SU-DHL-6 (cell line): ENCODE measurements around the gene OR2W3.
"Not testable (repeated sequence)": the region's sequence is repeated elsewhere in the genome, so short reads cannot be mapped to it uniquely, and the experiment has no call there.

Experiments used
- H2AFZ ChIP-seq: fragments of 200-600 bp; sonication (generic); 2 replicates; pipeline ENCODE4 v1.6.1; 2014; ENCODE audit warnings: low read depth, mild to moderate bottlenecking, moderate library complexity, mixed read lengths, antibody characterized with exemption, low read length; ENCODE audit not compliant: severe bottlenecking
- H3F3A ChIP-seq: fragments of 200-600 bp; shearing (Covaris generic); 2 replicates; pipeline ENCODE4 v1.6.0; 2016; ENCODE audit warnings: antibody characterized with exemption, mild to moderate bottlenecking; ENCODE audit not compliant: insufficient read depth
- H3K27ac ChIP-seq: fragments of 200-600 bp; sonication (generic); 2 replicates; pipeline ENCODE4 v1.5.1; 2016; ENCODE audit warnings: low read depth, mild to moderate bottlenecking, low read length, moderate library complexity, mixed read lengths
- H3K27me3 ChIP-seq: fragments of 200-600 bp; sonication (generic), shearing (Covaris generic); 2 replicates; pipeline ENCODE4 v1.6.0; 2014; ENCODE audit warnings: mild to moderate bottlenecking, low read length
- H3K36me3 ChIP-seq: fragments of 200-600 bp; sonication (generic); 2 replicates; pipeline ENCODE4 v1.6.1; 2014; ENCODE audit warnings: mild to moderate bottlenecking, low read length, mixed read lengths
- H3K4me2 ChIP-seq: fragments of 300-600, 200-600 bp; shearing (Covaris generic), sonication (generic); 2 replicates; pipeline ENCODE4 v1.6.0; 2014; ENCODE audit warnings: low read length, low read depth, mild to moderate bottlenecking; ENCODE audit not compliant: poor library complexity, severe bottlenecking
- H3K4me3 ChIP-seq: fragments of 200-600 bp; sonication (generic); 2 replicates; pipeline ENCODE4 v1.5.1; 2014; ENCODE audit warnings: antibody characterized with exemption, low read length, mild to moderate bottlenecking, mixed read lengths; ENCODE audit not compliant: insufficient read depth, poor library complexity, severe bottlenecking
- H3K79me2 ChIP-seq: fragments of 200-600 bp; sonication (generic); 2 replicates; pipeline ENCODE4 v1.6.1; 2014; ENCODE audit warnings: mild to moderate bottlenecking, low read length, moderate library complexity; ENCODE audit not compliant: insufficient read depth
- H3K9ac ChIP-seq: fragments of 200-600 bp; sonication (generic); 2 replicates; pipeline ENCODE4 v1.7.0; 2014; ENCODE audit warnings: mild to moderate bottlenecking, low read length
- H3K9me2 ChIP-seq: fragments of 200-600 bp; sonication (generic); replicated peaks from 2 replicates; pipeline ENCODE4 v1.6.1; 2014; ENCODE audit warnings: low read length; ENCODE audit not compliant: insufficient read depth
- H3K9me3 ChIP-seq: fragments of 200-600 bp; sonication (generic); 2 replicates; pipeline ENCODE4 v1.6.1; 2014; ENCODE audit warnings: low read length, mixed read lengths; ENCODE audit not compliant: insufficient read depth
- H4K20me1 ChIP-seq: fragments of 200-600 bp; sonication (generic); 2 replicates; pipeline ENCODE4 v1.6.1; 2014; ENCODE audit warnings: low read depth, mild to moderate bottlenecking, antibody characterized with exemption, low read length, moderate library complexity, mixed read lengths
- CTCF ChIP-seq: fragments of 200-600 bp; sonication (generic); IDR thresholded peaks from one replicate; pipeline ENCODE4 v1.5.1; 2017; ENCODE audit warnings: antibody characterized with exemption, mild to moderate bottlenecking, low read length, moderate library complexity; ENCODE audit not compliant: insufficient read depth, poor library complexity, severe bottlenecking
- EZH2phosphoT487 ChIP-seq: fragments of 200-600 bp; sonication (generic), shearing (Covaris generic); conservative IDR thresholded peaks from 2 replicates; pipeline ENCODE4 v1.6.1; 2018; ENCODE audit warnings: mild to moderate bottlenecking, antibody characterized with exemption, low read length, moderate library complexity, mixed read lengths

OR2W3 gene

GRCh38 chr1:247936965-247937734, 41.8 kb downstream of the OR2W3 start:
- H3K9me3 ChIP-seq, H4K20me1 ChIP-seq, H3K9ac ChIP-seq, H3K79me2 ChIP-seq, H3K36me3 ChIP-seq, H3F3A ChIP-seq, H3K4me3 ChIP-seq, H3K27ac ChIP-seq, H2AFZ ChIP-seq, H3K9me2 ChIP-seq, H3K27me3 ChIP-seq: not testable (repeated sequence)
- peak; percentile 79 for TF ChIP-seq CTCF
- H3K4me2 ChIP-seq, result peak overlapping the region; percentile 39

GRCh38 chr1:247942624-247943023, 47.2 kb downstream of the OR2W3 start:
- Histone ChIP-seq H3K9ac (no peak overlapping the region), H4K20me1 (no peaks in the 10 kb centered on the region), H3K9me2 (no peaks in the 10 kb centered on the region), H3K27me3 (no peaks in the 10 kb centered on the region), H3F3A (no peaks in the 10 kb centered on the region), H3K9me3 (no peaks in the 10 kb centered on the region), H3K79me2 (no peaks in the 10 kb centered on the region), H3K4me3 (no peak overlapping the region), H2AFZ (no peak overlapping the region), H3K27ac (no peak overlapping the region), H3K36me3 (no peaks in the 10 kb centered on the region), H3K4me2 (no peak overlapping the region)
- TF ChIP-seq EZH2phosphoT487, result no peak
- no peak for TF ChIP-seq CTCF
